ENCODE results near the gene TTC39C.
"Not testable (repeated sequence)": the region's sequence is repeated elsewhere in the genome, so short reads cannot be mapped to it uniquely, and the experiment has no call there.

TTC39C gene

GRCh38 chr18:24055009-24055804 is 40.7 kb downstream of the TTC39C start:
- DNase-seq: no peak

DNA sequence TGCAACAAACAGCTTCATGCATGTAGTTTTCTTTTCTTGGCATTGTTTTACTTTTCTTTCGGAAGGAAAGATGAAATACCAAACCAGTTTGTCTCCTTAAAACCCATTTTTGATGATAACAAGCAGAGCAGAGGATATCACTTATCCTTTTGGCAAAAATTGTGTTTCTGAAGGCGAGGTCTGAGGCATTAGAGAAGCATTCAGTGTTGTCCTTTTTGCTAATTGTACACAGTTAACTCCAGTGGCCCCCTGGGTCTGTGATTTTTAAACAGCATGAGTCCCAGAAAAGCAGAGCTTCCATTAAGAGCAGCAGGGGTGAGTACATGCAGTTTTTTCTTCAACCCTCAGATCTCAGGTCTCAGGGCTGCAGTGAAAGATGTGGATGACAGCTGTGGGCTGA is 41.3 kb downstream of the TTC39C start:
- no peak for DNase-seq

DNA sequence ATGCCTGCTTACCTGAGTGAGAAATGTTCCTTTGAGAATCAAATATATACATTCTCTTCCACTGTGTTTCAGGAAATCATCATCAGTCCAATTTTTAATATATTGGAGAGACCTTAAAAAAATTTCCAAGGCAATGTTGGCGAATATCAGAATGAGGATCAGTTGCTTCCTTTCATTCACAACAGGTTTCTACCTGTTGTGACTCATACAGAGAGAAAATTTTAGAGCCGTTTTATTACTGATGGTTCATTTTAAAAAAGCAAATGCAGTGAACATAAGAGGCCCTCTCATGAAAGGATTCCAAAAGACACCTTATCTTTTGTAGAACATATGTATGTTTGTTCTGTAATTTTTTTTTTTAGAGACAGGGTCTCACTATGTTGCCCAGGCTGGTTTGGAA is 42.0 kb downstream of the TTC39C start:
- no peak for DNase-seq

- no peak for DNase-seq
Measured at GRCh38 chr18:24057804-24058203, 43.2 kb downstream of the TTC39C start.

DNA sequence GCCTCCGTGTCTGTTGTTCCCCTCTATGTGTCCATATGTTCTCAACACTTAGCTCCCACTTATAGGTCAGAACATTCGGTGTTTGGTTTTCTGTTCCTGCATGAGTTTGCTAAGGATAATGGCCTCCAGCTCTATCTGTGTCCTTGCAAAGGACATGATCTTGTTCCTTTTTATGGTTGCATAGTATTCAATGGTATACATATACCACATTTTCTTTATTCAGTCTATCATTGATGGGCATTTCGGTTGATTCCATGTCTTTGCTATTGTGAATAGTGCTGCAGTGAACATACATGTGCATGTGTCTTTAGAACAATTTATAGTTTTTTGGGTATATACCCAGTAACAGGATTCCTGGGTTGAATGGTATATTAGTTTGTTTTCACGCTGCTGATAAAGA is 44.8 kb downstream of the TTC39C start:
- DNase-seq: not testable (repeated sequence)

DNA sequence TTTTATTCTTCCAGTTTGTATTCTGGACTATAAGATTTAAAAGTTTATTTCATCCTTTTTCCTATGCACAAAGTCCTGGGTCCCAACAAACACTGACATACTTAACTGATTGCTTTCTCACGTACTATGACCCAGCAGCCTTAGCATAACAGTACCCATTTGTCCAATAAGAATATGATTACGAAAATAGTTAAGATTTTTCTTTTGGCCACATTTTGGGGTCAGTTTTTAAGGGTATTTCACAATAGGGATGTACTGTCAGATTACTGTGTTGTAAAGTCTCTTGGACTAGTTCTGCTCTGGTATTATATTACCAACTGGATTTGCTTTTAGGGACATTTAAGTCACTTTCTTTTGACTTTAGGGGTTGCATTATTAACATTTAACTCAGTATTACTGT is 46.1 kb downstream of the TTC39C start:
- no peak for DNase-seq

DNA sequence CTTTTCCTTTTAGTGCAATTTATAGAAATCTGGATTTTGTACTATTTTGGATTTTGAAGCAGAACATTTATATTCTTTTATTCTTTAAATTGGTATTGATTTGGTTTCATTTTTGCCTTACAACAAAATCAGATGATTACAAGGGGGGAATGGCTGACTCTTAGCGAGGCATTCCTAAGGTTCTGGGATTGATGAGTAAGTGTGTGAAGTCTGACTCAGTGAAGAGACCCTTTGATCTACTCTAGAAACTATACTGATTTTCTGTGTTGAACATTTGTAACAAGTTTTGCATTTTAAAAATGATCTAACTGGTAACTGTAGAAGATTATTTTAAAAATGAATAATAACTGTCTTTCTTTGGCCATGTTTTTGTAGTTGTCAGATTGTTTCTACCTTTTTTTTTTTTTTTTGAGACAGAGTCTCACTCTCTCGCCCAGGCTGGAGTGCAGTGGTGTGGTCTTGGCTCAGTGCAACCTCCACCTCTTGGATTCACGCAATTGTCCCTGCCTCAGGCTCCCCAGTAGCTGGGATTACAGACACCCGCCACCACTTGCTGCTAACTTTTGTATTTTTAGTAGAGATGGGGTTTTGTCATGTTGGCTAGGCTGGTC is 48.7 kb downstream of the TTC39C start:
- DNase-seq: no peak

DNA sequence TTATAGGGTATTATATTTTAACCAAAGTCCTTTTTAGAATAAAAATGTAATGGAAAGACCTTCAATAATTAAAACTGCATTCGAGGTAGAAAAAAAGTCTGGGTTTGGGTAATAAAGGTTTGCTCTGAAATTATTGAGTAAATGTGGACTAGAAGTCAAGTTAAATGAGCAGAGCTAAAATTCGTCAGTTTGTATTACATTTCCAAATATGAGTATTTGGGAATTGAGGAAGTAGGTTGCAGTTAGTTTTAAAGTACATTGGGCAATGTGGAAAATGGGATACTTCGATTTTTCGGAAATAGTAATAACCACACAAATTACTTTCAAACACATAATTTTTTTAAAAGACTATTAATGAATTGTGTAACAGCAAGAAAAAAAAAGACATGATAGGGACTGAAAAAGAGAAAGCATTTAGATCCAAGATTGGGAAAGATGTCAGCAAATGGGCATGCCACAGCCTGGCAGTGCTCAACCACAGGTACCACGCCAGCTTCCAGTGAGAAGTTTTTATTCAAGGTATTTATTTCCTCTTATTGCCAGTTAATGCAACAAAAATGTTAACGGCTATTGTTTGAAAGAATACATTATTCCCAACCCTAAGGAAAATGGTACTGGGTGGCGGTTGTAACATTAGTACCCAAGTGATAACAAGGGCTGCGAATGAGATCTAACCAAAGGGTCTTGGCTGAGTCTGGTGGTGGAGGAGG is 50.0 kb downstream of the TTC39C start:
- DNase-seq: no peak

GRCh38 chr18:24065906-24066305 is 51.4 kb downstream of the TTC39C start:
- DNase-seq: no peak

- no peak for DNase-seq
Measured at GRCh38 chr18:24068945-24069693, 54.6 kb downstream of the TTC39C start.

GRCh38 chr18:24071029-24071428 is 56.5 kb downstream of the TTC39C start:
- no peak for DNase-seq

GRCh38 chr18:24071779-24072178 is 57.2 kb downstream of the TTC39C start:
- DNase-seq: no peak

GRCh38 chr18:24072743-24073142 is 58.2 kb downstream of the TTC39C start:
- no peak for DNase-seq

GRCh38 chr18:24073791-24074190 is 59.2 kb downstream of the TTC39C start:
- DNase-seq: no peak

DNA sequence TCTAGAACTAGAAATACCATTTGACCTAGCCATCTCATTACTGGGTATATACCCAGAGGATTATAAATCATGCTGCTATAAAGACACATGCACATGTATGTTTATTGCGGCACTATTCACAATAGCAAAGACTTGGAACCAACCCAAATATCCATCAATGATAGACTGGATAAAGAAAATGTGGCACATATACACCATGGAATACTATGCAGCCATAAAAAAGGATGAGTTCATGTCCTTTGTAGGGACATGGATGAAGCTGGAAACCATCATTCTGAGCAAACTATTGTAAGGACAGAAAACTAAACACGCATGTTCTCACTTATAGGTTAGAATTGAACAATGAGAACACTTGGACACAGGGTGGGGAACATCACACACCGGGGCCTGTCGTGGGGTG is 60.2 kb downstream of the TTC39C start:
- DNase-seq: not testable (repeated sequence)

DNA sequence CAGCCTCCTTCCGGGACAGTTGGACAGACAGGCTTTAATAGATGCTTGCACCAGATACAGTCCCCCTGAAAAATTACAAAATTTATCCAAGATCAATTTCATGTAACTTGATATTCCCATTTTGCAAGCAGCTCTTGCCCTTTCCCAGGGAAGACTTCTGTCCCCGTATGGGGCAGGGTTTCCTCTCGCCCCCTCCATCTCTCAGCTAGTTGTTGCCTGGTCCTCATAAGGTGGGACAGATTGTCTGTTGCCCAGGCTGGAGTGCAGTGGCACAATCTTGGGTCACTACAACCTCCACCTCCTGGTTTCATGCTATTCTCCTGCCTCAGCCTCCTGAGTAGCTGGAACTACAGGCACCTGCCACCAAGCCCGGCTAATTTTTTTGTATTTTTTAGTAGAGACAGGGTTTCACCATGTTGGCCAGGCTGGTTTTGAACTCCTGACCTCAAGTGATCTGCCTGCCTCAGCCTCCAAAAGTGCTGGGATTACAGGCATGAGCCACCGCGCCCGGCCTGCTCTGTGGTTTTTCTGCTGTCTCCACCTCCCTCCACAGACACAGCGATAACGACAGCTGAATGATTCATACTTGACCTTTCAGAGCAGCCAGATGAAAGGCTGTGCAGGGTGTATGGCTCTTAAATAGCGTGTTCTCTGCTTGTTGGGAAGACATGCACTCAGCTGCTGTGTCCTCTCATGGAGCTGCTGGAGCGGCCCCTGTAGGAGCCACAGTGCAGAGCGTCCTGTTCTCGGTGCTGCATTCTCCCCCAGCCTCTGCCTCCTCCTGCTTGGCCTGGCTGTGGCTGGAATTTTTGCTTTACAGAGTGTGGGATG is 61.4 kb downstream of the TTC39C start:
- peak in 3 of 6 experiments; percentile 16 to 23 (median 18) for DNase-seq

DNA sequence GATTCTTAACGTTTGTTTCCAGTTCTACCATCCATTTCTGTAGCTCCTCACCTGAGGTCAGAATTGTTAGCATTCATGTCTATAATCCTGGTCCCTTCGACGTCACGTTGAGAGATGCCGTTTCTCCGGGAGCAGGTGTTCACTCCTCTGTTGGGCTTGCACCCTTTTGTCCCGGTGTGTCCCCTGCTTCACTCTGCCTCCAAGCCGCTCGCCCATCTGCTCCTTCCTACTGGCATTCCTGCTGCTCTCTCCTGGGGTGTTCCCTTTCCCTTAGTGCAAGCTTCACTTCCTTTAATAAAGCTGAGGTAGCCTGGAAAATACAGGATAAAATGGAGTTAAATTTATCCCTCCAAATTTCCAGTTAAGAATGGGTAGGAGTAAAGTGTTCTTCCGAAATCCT is 62.4 kb downstream of the TTC39C start:
- no peak for DNase-seq

GRCh38 chr18:24078391-24078790 is 63.8 kb downstream of the TTC39C start:
- DNase-seq: no peak

GRCh38 chr18:24080861-24081260 is 66.3 kb downstream of the TTC39C start:
- DNase-seq: peak in 2 of 6 experiments; percentile 2 to 48

- no peak for DNase-seq
Measured at GRCh38 chr18:24083550-24083949, 69.0 kb downstream of the TTC39C start.

DNA sequence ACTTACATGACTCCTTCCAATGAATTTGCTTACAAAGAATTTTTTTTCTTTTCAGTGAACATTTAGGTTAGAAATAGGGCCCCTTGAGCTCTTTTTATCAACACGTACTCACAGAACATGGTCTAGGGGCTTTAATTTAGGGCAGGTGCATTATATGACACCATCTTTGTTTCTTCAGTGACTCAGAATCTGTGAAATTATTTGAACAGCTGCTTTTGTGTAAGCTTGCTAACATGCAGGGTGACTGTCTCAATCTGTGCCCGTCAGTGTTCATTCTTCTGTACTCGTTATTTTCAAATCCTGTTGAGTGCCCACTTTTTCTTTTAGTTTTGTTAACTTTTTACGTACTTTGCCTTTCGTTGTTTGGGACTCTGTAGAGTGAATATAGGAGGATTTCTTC is 71.5 kb downstream of the TTC39C start:
- DNase-seq: no peak

- DNase-seq: no peak
Measured at GRCh38 chr18:24089076-24089475, 74.5 kb downstream of the TTC39C start.

Data from stimulated activated naive CD4-positive, alpha-beta T cell (primary cell).